BE2C (cell line): ENCODE measurements around the gene TSHR.
"Not testable (repeated sequence)": the region's sequence is repeated elsewhere in the genome, so short reads cannot be mapped to it uniquely, and the experiment has no call there.

Source experiments
- DNase-seq: peaks from one replicate; pipeline ENCODE4 v3.0.0-alpha.2; 2020
- H3K27me3 ChIP-seq: fragments of 250-450 bp; sonication (Bioruptor Pico); 2 replicates; pipeline ENCODE4 v1.5.1; 2020; ENCODE audit warnings: mild to moderate bottlenecking
- H3K36me3 ChIP-seq: fragments of 250-450 bp; sonication (Bioruptor Pico); 2 replicates; pipeline ENCODE4 v1.5.1; 2020; ENCODE audit warnings: mild to moderate bottlenecking
- H3K4me1 ChIP-seq: fragments of 250-450 bp; sonication (Bioruptor Pico); 2 replicates; pipeline ENCODE4 v1.5.1; 2020
- H3K4me3 ChIP-seq: 2 replicates; pipeline ENCODE4 v1.5.1; 2011; ENCODE audit warnings: low read depth, low read length
- H3K9me3 ChIP-seq: fragments of 250-450 bp; sonication (Bioruptor Pico); 2 replicates; pipeline ENCODE4 v1.5.1; 2020
- TF ChIP-seq, protein P1 (sequence below): IDR thresholded peaks from 2 replicates; pipeline ENCODE4 v1.5.1; 2012; ENCODE audit warnings: mild to moderate bottlenecking, low read depth, low read length

Gene TSHR

DNA sequence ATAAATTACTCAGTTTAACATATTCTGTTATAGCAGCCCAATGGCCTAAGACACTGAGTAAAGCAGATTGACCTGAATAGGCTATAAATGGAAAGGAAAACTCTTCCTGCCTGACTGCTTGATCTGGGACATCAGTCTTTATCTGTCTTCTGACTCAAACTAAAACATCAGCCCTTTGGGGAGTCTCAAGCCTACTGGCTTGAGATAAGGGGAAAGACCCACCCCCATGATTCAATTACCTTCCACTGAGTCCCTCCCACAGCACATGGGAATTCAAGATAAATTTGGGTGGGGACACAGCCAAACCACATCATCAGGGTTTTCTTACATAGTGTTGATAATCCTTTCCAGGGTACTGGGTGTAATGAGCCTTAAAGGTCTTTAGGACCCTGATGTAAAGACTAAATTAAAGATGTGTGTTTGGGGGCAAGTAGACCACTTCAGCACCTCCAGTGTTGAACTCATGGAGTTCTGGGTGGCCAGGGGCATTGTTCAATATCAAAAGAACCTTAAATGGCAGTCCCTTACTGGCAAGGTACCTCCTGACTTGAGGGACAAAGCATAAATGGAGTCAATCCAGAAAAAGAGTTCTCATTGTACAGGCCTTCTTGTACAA lies 67.8 kb downstream of the TSHR start:
- no peak overlapping the region for H3K4me3 ChIP-seq
- DNase-seq, result no peak
- H3K27me3 ChIP-seq, result no peaks in the 10 kb centered on the region
- H3K9me3 ChIP-seq, result no peaks in the 10 kb centered on the region; the same call in 1 of the 2 replicates
- H3K4me1 ChIP-seq, result no peaks in the 10 kb centered on the region
- TF ChIP-seq, protein P1, sequence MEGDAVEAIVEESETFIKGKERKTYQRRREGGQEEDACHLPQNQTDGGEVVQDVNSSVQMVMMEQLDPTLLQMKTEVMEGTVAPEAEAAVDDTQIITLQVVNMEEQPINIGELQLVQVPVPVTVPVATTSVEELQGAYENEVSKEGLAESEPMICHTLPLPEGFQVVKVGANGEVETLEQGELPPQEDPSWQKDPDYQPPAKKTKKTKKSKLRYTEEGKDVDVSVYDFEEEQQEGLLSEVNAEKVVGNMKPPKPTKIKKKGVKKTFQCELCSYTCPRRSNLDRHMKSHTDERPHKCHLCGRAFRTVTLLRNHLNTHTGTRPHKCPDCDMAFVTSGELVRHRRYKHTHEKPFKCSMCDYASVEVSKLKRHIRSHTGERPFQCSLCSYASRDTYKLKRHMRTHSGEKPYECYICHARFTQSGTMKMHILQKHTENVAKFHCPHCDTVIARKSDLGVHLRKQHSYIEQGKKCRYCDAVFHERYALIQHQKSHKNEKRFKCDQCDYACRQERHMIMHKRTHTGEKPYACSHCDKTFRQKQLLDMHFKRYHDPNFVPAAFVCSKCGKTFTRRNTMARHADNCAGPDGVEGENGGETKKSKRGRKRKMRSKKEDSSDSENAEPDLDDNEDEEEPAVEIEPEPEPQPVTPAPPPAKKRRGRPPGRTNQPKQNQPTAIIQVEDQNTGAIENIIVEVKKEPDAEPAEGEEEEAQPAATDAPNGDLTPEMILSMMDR, result no peak
- H3K36me3 ChIP-seq, result no peaks in the 10 kb centered on the region

DNA sequence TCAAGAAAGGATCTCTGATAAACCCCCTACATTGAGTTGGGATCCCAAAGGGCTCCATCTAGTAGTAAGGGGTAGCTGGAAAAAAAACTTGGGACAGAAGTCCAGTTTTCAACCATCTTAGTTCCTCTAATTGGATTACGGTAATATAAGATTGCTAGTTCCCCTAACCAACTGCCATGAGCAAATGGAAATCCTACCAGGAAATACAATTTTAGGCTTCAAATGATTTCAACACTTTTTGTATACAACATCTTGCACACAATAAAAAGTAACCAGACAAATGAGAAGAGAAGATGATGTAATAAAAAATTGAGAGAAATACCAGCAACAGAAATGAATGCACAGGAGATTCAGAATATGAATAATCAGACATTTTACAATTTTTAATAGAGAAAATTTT lies 73.0 kb downstream of the TSHR start:
- no peaks in the 10 kb centered on the region for H3K9me3 ChIP-seq
- no peaks in the 10 kb centered on the region for H3K27me3 ChIP-seq
- no peak overlapping the region for H3K4me3 ChIP-seq
- H3K4me1 ChIP-seq, result no peaks in the 10 kb centered on the region
- TF ChIP-seq, protein P1, result no peak
- DNase-seq, result no peak
- H3K36me3 ChIP-seq, result no peaks in the 10 kb centered on the region

DNA sequence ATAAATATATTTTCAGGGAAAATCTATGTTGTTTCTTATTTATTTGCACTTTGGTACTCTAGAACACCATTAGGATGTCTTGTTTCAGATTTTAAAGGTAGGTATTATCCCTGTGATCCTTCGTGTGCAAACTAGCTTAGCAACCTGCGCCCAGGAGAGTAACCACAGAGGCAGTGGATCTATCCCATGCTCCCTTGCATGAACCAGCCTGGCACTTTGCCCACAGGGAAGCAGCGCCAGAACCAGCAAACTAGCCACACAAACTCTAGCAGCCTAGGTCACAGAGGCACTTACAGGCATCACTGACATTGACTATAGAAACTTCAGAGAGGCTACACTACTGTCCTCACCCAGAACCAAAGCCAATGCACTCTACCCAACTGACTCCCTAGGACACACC lies 76.1 kb downstream of the TSHR start:
- no peaks in the 10 kb centered on the region for H3K4me1 ChIP-seq
- no peaks in the 10 kb centered on the region; the same call in none of the 2 replicates for H3K27me3 ChIP-seq
- TF ChIP-seq, protein P1, result no peak
- peak; percentile 28 for DNase-seq
- no peak overlapping the region for H3K4me3 ChIP-seq
- no peaks in the 10 kb centered on the region for H3K9me3 ChIP-seq
- no peaks in the 10 kb centered on the region for H3K36me3 ChIP-seq

DNA sequence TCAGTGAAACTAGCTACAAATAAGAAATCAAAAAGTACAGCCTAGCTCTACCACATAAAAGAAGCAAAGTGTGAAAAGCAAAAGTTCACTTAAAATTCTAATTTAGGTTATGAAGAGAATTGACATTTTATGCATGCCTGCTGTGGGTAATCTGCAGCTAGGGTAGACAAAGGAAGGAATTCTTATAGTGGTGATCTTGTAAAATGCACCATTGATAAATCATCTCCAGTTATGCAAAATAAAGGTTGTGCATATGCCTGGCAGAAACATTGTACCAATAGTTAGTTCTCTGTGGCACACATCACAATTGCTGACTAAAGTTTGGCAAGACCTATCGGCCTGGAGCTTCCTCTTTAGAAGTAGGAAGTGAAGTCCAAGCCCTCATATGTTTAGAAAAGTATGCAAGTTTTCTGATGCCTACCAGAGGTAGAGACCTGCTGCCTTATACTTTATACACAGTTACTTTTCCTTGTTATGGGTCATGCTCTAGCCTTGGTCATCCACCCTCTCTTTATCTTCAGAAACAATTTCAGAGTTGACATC lies 78.3 kb downstream of the TSHR start:
- Histone ChIP-seq H3K9me3 (no peaks in the 10 kb centered on the region), H3K36me3 (no peaks in the 10 kb centered on the region), H3K4me3 (no peak overlapping the region), H3K4me1 (no peaks in the 10 kb centered on the region), H3K27me3 (no peaks in the 10 kb centered on the region; the same call in none of the 2 replicates)
- TF ChIP-seq, protein P1, result no peak
- no peak for DNase-seq

DNA sequence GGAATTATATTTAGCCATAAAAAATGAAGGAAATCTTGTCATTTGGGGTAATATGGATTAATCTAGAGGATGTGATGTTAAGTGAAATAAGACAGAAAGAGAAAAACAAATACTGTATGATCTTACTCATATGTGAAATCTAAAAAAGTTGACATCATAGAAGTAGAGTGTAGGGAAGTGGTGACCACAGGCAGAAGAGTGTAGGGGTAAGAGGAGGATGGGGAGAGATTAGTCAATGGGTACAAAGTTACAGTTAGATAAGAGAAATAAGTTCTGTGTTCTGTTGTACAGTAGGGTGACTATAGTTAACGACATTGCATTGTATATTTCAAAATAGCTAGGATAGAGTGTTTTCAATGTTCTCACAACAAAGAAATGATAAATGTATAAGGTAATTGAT lies 87.0 kb downstream of the TSHR start:
- TF ChIP-seq, protein P1, result no peak
- H3K4me3 ChIP-seq, result no peak overlapping the region
- H3K27me3 ChIP-seq, result no peaks in the 10 kb centered on the region
- no peaks in the 10 kb centered on the region for H3K4me1 ChIP-seq
- DNase-seq, result no peak
- H3K36me3 ChIP-seq, result no peaks in the 10 kb centered on the region
- no peaks in the 10 kb centered on the region for H3K9me3 ChIP-seq

DNA sequence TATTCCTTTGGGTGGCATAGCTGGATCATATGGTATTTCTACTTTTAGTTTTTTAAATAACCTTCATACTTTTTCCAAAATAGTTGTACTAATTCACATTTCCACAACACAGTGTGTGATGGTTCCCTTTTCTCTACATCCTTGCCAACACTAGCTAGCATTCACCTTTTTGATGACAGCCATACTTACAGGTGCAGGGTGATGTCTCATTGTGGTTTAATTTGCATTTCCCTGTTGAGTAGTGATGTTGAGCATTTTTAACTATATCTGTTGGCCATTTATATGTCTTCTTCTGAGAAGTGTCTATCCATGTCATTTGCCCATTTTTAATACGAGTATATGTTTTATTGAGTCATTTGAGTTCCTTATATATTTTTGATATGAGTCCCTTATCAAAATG lies 96.1 kb downstream of the TSHR start:
- no peak for DNase-seq
- TF ChIP-seq, protein P1, result no peak
- Histone ChIP-seq H3K36me3 (no peaks in the 10 kb centered on the region), H3K27me3 (no peaks in the 10 kb centered on the region; the same call in none of the 2 replicates), H3K4me1 (no peaks in the 10 kb centered on the region), H3K4me3 (no peak overlapping the region), H3K9me3 (no peaks in the 10 kb centered on the region)

DNA sequence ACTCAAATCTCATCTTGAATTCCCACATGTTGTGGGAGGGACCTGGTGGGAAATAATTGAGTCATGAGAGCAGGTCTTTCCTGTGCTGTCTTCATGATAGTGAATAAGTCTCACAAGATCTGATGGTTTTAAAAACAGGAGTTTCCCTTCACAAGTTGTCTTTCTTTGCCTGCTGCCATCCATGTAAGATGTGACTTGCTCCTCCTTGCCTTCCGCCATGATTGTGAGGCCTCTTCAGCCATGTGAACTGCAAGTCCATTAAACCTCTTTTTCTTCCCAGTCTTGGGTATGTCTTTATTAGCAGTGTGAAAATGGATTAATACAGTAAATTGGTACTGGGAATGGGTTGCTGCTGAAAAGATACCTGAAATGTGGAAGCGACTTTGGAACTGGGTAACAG lies 98.6 kb downstream of the TSHR start:
- H3K36me3 ChIP-seq, H3K4me1 ChIP-seq, H3K9me3 ChIP-seq, DNase-seq, H3K4me3 ChIP-seq, H3K27me3 ChIP-seq: not testable (repeated sequence)
